Measurements from ENCODE around the gene PLPP2. TPM values are rescaled to one million over a fixed set of nuclear protein-coding genes. Genes with fewer than 3 reads are reported as not detected.
"Not testable (repeated sequence)": the region's sequence is repeated elsewhere in the genome, so short reads cannot be mapped to it uniquely, and the experiment has no call there.

The PLPP2 gene
- total and polyA plus RNA-seq, 2 donors (not counting 1 experiment from before 2014, with no cell fraction given) = 1.8 to 26.6 TPM

DNA sequence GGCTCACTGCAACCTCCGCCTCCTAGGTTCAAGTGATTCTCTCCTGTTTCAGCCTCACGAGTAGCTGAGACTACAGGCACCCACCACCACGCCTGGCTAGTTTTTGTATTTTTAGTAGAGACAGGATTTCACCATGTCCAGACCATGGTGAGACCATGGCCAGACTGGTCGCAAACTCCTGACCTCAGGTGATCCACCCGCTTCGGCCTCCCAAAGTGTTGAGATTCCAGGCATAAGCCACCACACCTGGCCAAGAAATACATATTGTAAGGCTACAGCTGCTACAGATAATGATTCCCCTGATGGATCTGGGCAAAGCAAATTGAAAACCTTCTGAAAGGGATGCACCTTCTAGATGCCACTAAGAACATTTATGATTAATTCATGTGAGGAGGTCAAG is 17.8 kb downstream of the PLPP2 start:
- H3K27ac ChIP-seq (ENCODE audit: insufficient read depth, low read length) = no peak overlapping the region
- TF ChIP-seq, protein P1, sequence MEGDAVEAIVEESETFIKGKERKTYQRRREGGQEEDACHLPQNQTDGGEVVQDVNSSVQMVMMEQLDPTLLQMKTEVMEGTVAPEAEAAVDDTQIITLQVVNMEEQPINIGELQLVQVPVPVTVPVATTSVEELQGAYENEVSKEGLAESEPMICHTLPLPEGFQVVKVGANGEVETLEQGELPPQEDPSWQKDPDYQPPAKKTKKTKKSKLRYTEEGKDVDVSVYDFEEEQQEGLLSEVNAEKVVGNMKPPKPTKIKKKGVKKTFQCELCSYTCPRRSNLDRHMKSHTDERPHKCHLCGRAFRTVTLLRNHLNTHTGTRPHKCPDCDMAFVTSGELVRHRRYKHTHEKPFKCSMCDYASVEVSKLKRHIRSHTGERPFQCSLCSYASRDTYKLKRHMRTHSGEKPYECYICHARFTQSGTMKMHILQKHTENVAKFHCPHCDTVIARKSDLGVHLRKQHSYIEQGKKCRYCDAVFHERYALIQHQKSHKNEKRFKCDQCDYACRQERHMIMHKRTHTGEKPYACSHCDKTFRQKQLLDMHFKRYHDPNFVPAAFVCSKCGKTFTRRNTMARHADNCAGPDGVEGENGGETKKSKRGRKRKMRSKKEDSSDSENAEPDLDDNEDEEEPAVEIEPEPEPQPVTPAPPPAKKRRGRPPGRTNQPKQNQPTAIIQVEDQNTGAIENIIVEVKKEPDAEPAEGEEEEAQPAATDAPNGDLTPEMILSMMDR (conservative IDR thresholded peaks at IDR 0.05 in 1 of 2, IDR thresholded peaks at IDR 0.05 in 1 of 2; ENCODE audit: low read depth in 1 of 2, low read length in 2 of 2) = no peak
- TF ChIP-seq EZH2 (IDR thresholded peaks at IDR 0.05; ENCODE audit: low read length, missing control alignments) = no peak
- H3K36me3 ChIP-seq (ENCODE audit: control insufficient read depth, insufficient read depth, low read length) = no peaks in the 10 kb centered on the region
- no peaks in the 10 kb centered on the region for H3K9me3 ChIP-seq (ENCODE audit: control insufficient read depth, insufficient read depth, low read depth, low read length)
- H3K79me2 ChIP-seq (ENCODE audit: control insufficient read depth, insufficient read depth, low read length) = no peaks in the 10 kb centered on the region
- no peak overlapping the region for H3K9ac ChIP-seq (ENCODE audit: insufficient read depth, low read length)
- no peaks in the 10 kb centered on the region for H3K4me1 ChIP-seq (ENCODE audit: control insufficient read depth, extremely low read depth, insufficient read depth, low read length)
- H3K27me3 ChIP-seq (ENCODE audit: control insufficient read depth, insufficient read depth, low read length) = no peaks in the 10 kb centered on the region
- DNase-seq (ENCODE audit: low read depth in 2 of 2) = no peak
- H2AFZ ChIP-seq (ENCODE audit: low read length) = no peak overlapping the region
- H3K4me2 ChIP-seq (ENCODE audit: extremely low read depth, insufficient read depth, low read length) = no peak overlapping the region
- H3K4me3 ChIP-seq (replicated peaks in 1 of 4; ENCODE audit: control extremely low read depth in 1 of 4, insufficient read depth in 1 of 4, low read depth in 3 of 4, low read length in 4 of 4) = no peak overlapping the region
- H4K20me1 ChIP-seq (ENCODE audit: control insufficient read depth, extremely low read depth, insufficient read depth, low read length) = no peaks in the 10 kb centered on the region

GRCh38 chr19:271856-272255 is 19.3 kb downstream of the PLPP2 start:
- no peak for TF ChIP-seq EZH2 (IDR thresholded peaks at IDR 0.05; ENCODE audit: low read length, missing control alignments)
- TF ChIP-seq, protein P1 (conservative IDR thresholded peaks at IDR 0.05 in 1 of 2, IDR thresholded peaks at IDR 0.05 in 1 of 2; ENCODE audit: low read depth in 1 of 2, low read length in 2 of 2) = no peak
- Histone ChIP-seq H3K4me2 (ENCODE audit: extremely low read depth, insufficient read depth, low read length) (no peak overlapping the region), H3K9ac (ENCODE audit: insufficient read depth, low read length) (no peak overlapping the region), H3K36me3 (ENCODE audit: control insufficient read depth, insufficient read depth, low read length) (no peaks in the 10 kb centered on the region), H3K79me2 (ENCODE audit: control insufficient read depth, insufficient read depth, low read length) (no peaks in the 10 kb centered on the region), H3K4me1 (ENCODE audit: control insufficient read depth, extremely low read depth, insufficient read depth, low read length) (no peaks in the 10 kb centered on the region), H3K9me3 (ENCODE audit: control insufficient read depth, insufficient read depth, low read depth, low read length) (no peaks in the 10 kb centered on the region), H4K20me1 (ENCODE audit: control insufficient read depth, extremely low read depth, insufficient read depth, low read length) (no peaks in the 10 kb centered on the region), H2AFZ (ENCODE audit: low read length) (no peak overlapping the region), H3K4me3 (replicated peaks in 1 of 4; ENCODE audit: control extremely low read depth in 1 of 4, insufficient read depth in 1 of 4, low read depth in 3 of 4, low read length in 4 of 4) (no peak overlapping the region), H3K27ac (ENCODE audit: insufficient read depth, low read length) (no peak overlapping the region), H3K27me3 (ENCODE audit: control insufficient read depth, insufficient read depth, low read length) (no peaks in the 10 kb centered on the region)
- DNase-seq (ENCODE audit: low read depth in 2 of 2) = no peak

GRCh38 chr19:270766-271318 is 20.4 kb downstream of the PLPP2 start:
- H3K4me2 ChIP-seq (ENCODE audit: extremely low read depth, insufficient read depth, low read length); H3K4me1 ChIP-seq (ENCODE audit: control insufficient read depth, extremely low read depth, insufficient read depth, low read length); H3K36me3 ChIP-seq (ENCODE audit: control insufficient read depth, insufficient read depth, low read length); H2AFZ ChIP-seq (ENCODE audit: low read length); H3K9ac ChIP-seq (ENCODE audit: insufficient read depth, low read length); H3K4me3 ChIP-seq (replicated peaks in 1 of 4; ENCODE audit: control extremely low read depth in 1 of 4, insufficient read depth in 1 of 4, low read depth in 3 of 4, low read length in 4 of 4); H3K27ac ChIP-seq (ENCODE audit: insufficient read depth, low read length); H3K9me3 ChIP-seq (ENCODE audit: control insufficient read depth, insufficient read depth, low read depth, low read length); H3K79me2 ChIP-seq (ENCODE audit: control insufficient read depth, insufficient read depth, low read length); H4K20me1 ChIP-seq (ENCODE audit: control insufficient read depth, extremely low read depth, insufficient read depth, low read length); H3K27me3 ChIP-seq (ENCODE audit: control insufficient read depth, insufficient read depth, low read length); DNase-seq (ENCODE audit: low read depth in 2 of 2): not testable (repeated sequence)

All from fibroblast of lung (primary cell).